GM10266 (cell line): ENCODE measurements around the gene P2RY6.

Source experiments
- DNase-seq: peaks from one replicate; pipeline ENCODE4 v3.0.0; 2012; ENCODE audit errors: extremely low spot score
- TF ChIP-seq, protein P1 (sequence below): IDR thresholded peaks from 2 replicates; pipeline ENCODE4 v1.5.1; 2012; ENCODE audit warnings: mild to moderate bottlenecking, low read depth; ENCODE audit not compliant: control insufficient read depth, insufficient read depth; ENCODE audit errors: missing control alignments

P2RY6 gene

DNA sequence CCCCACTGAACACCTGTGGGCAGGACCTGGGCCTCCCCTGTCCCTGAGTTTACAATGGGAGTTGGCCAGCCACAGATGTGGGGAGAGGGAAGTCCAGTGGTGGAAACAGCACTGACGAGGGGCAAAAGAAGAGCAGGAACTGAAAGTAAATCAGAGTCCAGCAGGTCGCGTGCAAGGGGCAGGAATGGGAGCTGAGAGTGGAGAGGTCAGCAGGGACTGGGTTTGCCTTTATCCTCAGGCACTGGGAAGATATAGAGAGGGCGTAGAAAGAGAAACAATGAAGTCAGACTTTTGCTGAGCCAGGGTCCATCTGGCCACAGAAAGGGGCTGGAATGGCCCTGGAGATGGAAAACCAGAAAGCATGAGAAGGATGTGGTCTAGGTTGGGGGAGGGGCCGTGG lies 8.5 kb downstream of the P2RY6 start:
- DNase-seq, result no peak
- TF ChIP-seq, protein P1, sequence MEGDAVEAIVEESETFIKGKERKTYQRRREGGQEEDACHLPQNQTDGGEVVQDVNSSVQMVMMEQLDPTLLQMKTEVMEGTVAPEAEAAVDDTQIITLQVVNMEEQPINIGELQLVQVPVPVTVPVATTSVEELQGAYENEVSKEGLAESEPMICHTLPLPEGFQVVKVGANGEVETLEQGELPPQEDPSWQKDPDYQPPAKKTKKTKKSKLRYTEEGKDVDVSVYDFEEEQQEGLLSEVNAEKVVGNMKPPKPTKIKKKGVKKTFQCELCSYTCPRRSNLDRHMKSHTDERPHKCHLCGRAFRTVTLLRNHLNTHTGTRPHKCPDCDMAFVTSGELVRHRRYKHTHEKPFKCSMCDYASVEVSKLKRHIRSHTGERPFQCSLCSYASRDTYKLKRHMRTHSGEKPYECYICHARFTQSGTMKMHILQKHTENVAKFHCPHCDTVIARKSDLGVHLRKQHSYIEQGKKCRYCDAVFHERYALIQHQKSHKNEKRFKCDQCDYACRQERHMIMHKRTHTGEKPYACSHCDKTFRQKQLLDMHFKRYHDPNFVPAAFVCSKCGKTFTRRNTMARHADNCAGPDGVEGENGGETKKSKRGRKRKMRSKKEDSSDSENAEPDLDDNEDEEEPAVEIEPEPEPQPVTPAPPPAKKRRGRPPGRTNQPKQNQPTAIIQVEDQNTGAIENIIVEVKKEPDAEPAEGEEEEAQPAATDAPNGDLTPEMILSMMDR, result no peak

DNA sequence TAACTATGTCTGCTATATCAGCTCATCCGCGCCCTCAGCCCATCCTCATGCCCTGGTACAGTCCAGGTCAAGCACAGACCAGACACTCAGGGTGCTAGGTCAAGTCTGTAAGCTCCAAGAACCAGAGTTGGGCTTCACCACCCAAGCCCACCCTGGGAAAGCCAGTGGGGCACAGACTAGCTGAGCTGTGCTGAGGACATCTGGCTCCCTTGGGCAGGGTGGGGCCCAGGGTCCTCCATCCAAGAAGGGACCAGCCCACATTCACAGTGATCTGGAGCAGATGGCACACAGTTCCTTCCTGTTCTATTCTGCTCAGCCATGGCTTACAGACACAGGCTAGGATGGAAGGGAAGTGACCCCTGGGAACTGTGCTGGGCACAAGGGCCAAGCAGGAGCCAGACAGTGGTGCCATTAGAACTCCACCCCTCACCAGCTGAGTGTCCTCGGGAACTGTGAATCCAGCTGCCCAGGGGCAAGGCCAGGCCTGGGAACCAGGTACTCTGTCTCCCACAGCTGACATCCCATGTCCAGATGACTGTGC lies 9.1 kb downstream of the P2RY6 start:
- no peak for DNase-seq
- TF ChIP-seq, protein P1, result no peak

DNA sequence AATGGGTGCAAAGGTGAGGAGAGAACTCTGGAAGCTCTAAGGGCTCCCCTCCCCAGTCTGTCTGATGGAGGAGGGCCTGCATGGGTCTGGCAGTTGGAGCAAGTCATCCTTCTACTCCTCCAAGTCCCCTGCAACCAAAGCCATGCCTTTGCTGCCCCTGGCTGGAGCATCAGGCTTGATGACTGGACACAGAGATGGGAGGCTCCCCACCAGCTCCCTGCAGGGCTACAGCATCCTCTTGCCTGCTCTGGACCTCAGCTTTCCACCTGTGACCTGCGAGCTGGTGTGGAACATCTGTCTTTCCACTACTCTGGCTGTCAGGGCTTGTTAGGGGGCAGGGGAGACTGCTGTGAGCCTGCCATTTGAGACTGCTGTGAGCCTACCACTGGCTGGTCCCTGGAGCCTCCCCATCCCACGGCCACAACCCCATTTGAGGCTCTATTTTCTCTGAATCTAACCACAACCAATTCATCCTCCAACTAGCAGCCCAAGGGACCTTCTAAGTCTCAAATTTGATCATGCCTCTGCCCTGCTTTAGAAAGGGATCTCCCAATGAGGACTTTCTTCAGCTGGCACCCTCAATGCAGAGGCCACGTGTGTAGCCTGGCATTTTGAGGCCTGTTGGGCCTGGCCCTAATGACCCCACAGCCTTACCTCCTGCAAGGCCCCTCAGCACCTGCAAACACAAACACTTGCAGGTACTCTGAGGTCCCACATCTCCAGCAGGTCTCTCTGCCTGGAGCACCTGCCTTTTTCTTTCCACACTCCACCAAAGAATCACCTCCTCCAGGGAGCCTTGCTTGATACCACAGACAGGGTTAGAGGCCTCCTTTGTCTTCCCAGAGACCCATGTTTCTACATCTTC lies 9.9 kb downstream of the P2RY6 start:
- TF ChIP-seq, protein P1, result no peak
- DNase-seq, result no peak

DNA sequence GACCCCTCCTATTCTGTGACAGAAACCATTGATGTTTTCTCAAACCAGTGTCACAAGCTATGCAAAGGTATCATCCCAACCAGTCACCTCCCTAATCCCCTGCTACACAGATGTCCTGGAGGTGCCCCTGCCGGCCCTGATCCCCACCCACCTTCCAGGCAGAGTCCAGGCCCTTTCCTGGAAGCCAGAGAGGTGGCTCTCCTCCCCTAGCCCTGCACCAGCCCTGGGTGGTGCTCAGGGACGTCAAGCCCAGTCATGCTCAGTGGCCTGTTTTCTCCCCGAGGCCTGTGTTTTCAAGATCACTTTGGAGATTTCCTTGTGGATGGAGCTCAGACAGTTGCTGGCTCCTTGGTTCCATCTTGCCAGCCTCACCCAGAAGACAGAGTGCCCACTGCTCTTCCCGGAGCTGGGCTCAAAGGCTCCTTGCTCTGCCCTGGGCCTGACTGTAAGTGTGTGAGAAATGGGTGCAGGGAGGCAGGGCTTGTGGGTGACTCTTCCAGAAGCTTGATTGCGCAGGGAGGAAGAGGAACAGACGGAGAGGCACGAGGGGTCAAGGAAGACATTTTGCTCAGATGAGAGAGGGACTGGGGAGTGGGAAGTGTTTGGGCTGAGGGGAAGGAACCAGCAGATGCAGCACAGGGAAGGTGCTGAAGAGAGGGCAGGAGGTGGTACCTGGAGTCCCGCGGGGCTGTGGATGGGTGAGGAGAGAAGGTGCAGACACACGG lies 11.3 kb downstream of the P2RY6 start:
- TF ChIP-seq, protein P1, result no peak

DNA sequence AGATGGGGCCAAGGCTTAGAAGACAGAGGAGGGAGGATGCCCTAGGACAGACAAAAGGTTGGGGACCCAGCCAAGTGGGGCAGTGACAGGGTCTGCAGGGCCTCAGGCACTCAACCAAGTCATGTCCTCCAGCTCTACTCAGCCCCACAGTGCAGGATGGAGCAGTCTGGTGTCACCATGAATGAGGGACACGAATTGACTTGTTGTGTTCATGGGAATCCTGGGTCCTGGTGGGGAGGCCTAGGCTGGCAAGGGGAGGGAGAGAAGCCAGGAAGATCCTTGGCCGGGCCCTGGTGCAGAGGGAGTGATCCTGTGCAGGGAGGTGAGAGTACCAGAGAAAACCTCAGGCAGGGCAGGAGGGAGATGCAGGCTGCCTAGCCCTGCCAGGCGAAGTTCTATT lies 12.0 kb downstream of the P2RY6 start:
- TF ChIP-seq, protein P1, result no peak
- no peak for DNase-seq

More for the DNA sequence above, 11.3 kb downstream of the P2RY6 start:
- no peak for DNase-seq

DNA sequence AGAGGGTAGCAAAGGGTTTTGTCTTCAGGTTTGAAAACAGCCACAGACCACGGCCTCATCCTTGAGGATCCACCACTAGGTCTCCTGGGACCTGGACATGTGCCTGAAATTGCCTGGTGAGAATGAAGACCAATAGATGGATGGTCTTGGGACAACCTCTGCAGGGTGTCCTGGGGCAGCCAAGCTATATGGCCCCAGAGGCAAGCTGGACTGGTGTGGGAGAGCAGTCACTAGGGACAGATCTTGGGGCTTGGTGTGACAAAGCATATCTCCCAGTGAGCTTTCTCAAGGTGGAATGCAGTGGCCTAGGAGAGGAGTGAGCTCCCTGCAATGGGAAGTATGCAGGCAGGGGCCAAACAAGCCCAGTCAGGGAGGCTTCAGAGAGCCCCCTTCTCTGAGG lies 13.6 kb downstream of the P2RY6 start:
- no peak for DNase-seq
- TF ChIP-seq, protein P1, result no peak
